GM12873 (cell line): ENCODE data around the gene KPNA5.

ENCODE experiments used
- TF ChIP-seq, protein P1 (sequence below): IDR thresholded peaks from 2 replicates; pipeline ENCODE4 v1.5.1; 2012; ENCODE audit warnings: low read depth, mild to moderate bottlenecking, moderate library complexity, low read length, control low read depth; ENCODE audit not compliant: insufficient read depth; ENCODE audit errors: missing control alignments

KPNA5 gene

DNA sequence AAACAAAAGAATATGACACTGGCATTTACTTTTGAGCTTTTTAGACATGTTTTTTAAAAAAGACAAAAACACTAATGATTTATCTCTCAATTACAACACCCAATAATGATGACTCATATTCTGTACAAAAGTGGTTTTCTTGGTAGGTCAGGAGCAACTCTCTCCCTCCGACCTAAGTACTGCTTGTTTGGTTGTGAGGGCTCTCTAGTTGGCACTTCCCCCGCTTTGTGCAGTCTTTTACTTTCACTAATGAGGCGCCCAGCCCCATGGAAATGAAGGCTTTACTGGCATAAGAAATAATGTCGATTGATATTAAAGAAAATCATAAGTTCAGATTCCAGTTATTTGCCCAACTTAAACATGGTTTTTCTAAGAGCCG lies 1.3 kb downstream of the KPNA5 start:
- TF ChIP-seq, protein P1, sequence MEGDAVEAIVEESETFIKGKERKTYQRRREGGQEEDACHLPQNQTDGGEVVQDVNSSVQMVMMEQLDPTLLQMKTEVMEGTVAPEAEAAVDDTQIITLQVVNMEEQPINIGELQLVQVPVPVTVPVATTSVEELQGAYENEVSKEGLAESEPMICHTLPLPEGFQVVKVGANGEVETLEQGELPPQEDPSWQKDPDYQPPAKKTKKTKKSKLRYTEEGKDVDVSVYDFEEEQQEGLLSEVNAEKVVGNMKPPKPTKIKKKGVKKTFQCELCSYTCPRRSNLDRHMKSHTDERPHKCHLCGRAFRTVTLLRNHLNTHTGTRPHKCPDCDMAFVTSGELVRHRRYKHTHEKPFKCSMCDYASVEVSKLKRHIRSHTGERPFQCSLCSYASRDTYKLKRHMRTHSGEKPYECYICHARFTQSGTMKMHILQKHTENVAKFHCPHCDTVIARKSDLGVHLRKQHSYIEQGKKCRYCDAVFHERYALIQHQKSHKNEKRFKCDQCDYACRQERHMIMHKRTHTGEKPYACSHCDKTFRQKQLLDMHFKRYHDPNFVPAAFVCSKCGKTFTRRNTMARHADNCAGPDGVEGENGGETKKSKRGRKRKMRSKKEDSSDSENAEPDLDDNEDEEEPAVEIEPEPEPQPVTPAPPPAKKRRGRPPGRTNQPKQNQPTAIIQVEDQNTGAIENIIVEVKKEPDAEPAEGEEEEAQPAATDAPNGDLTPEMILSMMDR: no peak

DNA sequence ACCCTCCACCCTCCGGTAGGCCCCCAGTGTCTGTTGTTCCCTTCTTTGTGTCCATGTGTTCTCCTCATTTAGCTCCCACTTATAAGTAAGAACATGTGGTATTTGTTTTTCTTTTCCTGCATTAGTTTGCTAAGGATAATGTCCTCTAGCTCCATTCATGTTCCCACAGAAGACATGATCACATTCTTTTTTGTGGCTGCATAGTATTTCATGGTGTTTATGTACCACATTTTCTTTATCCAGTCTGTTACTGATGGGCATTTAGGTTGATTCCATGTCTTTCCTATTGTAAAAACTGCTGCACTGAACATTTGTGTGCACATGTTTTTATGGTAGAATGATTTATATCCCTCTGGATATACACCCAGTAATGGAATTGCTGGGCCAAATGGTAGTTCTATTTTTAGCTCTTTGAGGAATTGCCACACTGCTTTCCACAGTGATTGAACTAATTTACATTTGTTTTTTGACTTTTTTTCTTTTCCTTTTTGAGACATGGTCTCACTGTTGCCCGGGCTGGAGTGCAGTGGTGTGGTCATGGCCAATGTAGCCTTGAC lies 4.5 kb downstream of the KPNA5 start:
- TF ChIP-seq, protein P1: no peak

DNA sequence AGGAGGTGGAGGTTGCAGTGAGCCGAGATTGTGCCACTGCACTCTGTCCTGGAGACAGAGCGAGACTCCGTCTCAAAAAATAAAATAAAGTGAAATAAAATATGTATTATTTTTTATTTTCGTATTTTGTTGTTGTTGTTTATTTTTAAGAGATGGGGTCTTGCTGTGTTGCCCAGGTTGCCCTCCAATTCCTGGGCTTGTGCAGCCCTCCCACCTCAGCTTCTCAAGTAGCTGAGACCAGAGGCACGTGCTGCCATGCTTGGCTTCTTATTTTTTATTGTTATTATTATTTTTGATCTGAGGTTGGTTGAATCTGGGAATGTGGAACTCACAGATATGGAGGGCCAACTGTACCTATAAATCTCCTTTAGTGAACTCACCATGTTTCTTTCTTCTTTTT lies 10.1 kb downstream of the KPNA5 start:
- TF ChIP-seq, protein P1: no peak

DNA sequence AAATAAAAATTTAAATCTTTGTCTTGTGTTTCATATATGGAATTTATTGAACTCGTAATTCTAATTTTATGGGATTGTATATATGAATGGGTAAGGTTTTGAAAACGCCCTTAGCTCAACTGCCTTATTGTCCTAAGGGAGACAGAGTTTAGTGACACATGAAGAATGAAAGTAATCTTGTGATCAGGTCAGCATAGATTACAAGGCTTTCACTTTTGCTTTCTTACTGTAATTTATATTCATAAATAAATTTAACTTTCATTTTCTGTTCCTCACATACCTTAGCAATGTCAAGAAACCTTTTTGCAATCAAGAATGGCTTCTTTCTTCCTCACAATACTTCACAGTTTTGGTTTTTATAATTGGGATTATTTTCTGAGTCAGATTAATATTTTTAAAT lies 14.4 kb downstream of the KPNA5 start:
- TF ChIP-seq, protein P1: no peak

DNA sequence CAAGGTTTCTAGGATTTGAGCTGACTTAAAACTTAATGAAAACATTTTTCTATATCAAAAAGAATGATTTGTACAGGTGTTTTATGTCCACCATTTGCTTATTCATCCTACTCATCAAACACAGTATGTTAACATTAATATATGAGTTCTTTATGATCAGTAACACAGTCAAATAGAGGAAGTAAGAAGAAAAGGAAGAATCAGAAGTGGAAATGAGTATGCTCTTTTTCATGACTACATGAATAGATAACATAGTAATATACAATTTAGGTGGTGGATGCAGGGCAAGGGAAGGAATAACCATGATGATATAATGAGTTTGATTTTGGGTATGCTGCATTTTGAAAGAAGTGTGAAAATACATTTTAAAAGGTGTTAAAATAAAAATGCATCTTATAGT lies 16.5 kb downstream of the KPNA5 start:
- TF ChIP-seq, protein P1: no peak

DNA sequence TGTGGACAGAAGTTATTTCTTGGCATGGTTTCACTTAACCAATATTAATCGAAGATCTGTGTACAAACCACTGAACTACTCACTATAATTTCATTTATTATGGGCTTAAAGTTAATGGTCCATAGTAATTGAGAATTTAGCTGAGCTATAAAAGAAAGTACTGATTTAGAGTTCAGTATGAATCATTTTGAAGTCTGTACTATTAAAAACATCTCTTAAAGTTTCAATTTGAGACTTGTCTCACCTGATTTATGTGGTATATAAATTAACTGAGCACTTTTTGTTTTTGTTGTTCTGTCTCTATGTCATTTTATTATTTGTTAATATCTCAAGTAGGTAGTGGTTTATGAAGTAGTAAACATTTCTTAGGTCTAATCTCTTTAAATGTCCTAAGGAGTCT lies 24.9 kb downstream of the KPNA5 start:
- TF ChIP-seq, protein P1: no peak

DNA sequence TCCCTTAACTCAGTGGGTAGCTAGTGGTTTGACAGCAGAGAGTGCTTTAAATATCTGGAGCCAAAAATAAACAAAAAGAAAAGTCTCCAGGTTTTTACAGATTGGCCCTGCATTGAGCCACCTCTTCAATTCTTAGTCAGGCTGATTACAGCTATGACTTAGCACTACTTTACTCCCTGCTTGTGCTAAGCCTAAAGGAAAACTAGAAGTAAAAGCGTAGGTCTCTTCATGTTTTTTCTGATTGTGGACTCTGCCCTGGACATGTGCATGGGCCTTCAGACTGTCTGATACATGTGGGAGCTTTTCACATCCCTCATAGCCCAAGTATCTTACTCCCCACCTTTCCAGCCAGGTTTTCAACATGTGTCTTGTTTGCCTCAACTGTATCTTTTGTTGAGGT lies 33.3 kb downstream of the KPNA5 start:
- TF ChIP-seq, protein P1: no peak

DNA sequence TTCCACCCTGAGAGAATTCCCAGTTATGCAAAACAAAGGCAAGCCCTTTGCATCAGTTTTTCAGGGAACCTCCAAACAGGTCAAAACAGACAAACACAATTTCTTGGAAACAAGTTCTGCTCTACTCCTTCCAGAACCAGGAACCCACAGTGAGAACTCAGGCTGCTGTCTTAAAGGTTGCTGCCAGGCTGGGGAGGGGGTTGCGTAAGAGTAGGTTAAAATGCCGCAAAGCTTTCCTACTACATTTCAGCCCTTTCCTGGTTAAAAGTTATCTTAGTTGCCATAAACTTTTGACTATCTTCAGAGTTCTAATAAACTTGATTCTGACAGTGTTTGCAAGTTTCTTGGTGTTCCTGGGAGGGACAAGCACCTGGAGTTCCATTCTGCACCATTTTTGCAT lies 33.8 kb downstream of the KPNA5 start:
- TF ChIP-seq, protein P1: no peak
